Measurements from ENCODE around the gene CYP26B1. TPM values are rescaled to one million over a fixed set of nuclear protein-coding genes. Genes with fewer than 3 reads are reported as not detected.

The CYP26B1 gene
- polyA plus RNA-seq, 3 donors: not detected

DNA sequence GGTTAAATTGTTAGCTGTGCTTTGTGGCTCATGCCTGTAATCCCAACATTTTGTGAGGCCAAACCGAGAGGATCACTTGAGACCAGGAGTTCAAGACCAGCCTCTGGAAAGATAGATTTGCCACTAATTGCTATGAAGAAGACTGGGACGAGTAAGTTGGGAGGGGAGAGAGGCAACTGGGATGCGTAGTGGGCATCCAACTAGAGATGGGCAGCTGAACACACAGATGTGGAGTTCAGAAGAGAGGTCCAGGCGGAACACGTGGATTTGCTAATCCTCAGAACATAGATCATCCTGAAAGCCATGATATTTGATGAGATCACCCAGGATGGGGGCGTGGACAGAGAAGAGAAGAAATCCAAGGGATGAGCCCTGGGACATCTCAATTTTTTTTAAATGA, 48.7 kb downstream of the CYP26B1 start:
- no peak overlapping the region for H3K4me3 Mint-ChIP-seq
- peaks cover 0 to 7% (median 6%) of the 10 kb centered on the region in 3 donors for H3K27me3 Mint-ChIP-seq (ENCODE audit: low read depth in 3 of 3)
- TF ChIP-seq, protein P1, sequence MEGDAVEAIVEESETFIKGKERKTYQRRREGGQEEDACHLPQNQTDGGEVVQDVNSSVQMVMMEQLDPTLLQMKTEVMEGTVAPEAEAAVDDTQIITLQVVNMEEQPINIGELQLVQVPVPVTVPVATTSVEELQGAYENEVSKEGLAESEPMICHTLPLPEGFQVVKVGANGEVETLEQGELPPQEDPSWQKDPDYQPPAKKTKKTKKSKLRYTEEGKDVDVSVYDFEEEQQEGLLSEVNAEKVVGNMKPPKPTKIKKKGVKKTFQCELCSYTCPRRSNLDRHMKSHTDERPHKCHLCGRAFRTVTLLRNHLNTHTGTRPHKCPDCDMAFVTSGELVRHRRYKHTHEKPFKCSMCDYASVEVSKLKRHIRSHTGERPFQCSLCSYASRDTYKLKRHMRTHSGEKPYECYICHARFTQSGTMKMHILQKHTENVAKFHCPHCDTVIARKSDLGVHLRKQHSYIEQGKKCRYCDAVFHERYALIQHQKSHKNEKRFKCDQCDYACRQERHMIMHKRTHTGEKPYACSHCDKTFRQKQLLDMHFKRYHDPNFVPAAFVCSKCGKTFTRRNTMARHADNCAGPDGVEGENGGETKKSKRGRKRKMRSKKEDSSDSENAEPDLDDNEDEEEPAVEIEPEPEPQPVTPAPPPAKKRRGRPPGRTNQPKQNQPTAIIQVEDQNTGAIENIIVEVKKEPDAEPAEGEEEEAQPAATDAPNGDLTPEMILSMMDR (IDR thresholded peaks at IDR 0.05): no peak
- no peak overlapping the region for H3K27ac Mint-ChIP-seq
- no peaks in the 10 kb centered on the region for H3K4me1 ChIP-seq (ENCODE audit: control insufficient read depth in 1 of 2, insufficient read depth in 2 of 2, low read length in 2 of 2)
- H3K36me3 ChIP-seq (replicated peaks in 1 of 2; ENCODE audit: control insufficient read depth in 1 of 2, insufficient read depth in 2 of 2, low read length in 2 of 2): no peaks in the 10 kb centered on the region
- H2AFZ ChIP-seq (ENCODE audit: insufficient read depth, low read depth, low read length, poor library complexity, severe bottlenecking): no peak overlapping the region
- no peaks in the 10 kb centered on the region for H3K36me3 Mint-ChIP-seq
- no peak overlapping the region for H3K9ac ChIP-seq (ENCODE audit: insufficient read depth, low read length, poor library complexity, severe bottlenecking)
- no peaks in the 10 kb centered on the region for H3K4me1 Mint-ChIP-seq
- H3K27ac ChIP-seq (ENCODE audit: low read depth in 1 of 2, low read length in 2 of 2): no peak overlapping the region
- intact Hi-C loops (cut with micrococcal nuclease): no loop called here
- H4K20me1 ChIP-seq (ENCODE audit: insufficient read depth, low read length): no peaks in the 10 kb centered on the region
- DNase-seq: no peak
- peaks cover 0 to 4% (median 0%) of the 10 kb centered on the region in 7 donors for H3K9me3 Mint-ChIP-seq
- no peak overlapping the region for H3K4me3 ChIP-seq (replicated peaks in 1 of 3; ENCODE audit: low read depth in 2 of 3, low read length in 3 of 3)
- H3K27me3 ChIP-seq (ENCODE audit: control insufficient read depth in 2 of 2, insufficient read depth in 2 of 2, low read length in 2 of 2): no peaks in the 10 kb centered on the region
- H3K79me2 ChIP-seq (ENCODE audit: insufficient read depth, low read length): no peaks in the 10 kb centered on the region
- H3K9me3 ChIP-seq (replicated peaks in 1 of 2; ENCODE audit: control insufficient read depth in 1 of 2, insufficient read depth in 1 of 2, low read length in 2 of 2): no peaks in the 10 kb centered on the region
- 90% methylated on average over 3 of the region's 6 CpGs for WGBS (ENCODE audit: insufficient coverage)
- no peak overlapping the region for H3K4me2 ChIP-seq (replicated peaks; ENCODE audit: extremely low read depth, low read length, poor library complexity, severe bottlenecking)

DNA sequence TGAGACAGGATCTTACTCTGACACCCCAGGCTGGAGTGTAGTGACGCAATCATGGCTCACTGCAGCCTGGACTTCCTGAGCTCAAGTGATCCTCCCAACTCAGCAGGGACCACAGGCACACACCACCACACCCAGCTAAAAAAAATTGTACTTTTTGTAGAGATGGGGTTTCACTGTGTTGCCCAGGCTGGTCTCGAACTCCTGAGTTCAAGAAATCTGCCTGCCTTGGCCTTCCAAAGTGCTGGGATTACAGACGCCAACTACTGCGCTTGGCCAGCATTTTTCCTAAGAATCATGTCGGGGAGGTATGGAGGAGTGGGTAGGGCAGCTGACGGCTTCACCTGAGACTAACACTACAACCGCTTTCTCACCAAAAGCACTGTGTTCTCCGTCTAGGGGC, 50.4 kb downstream of the CYP26B1 start:
- Histone ChIP-seq H3K36me3 (replicated peaks in 1 of 2; ENCODE audit: control insufficient read depth in 1 of 2, insufficient read depth in 2 of 2, low read length in 2 of 2) (no peaks in the 10 kb centered on the region), H3K4me1 (ENCODE audit: control insufficient read depth in 1 of 2, insufficient read depth in 2 of 2, low read length in 2 of 2) (no peaks in the 10 kb centered on the region), H3K4me3 (replicated peaks in 1 of 3; ENCODE audit: low read depth in 2 of 3, low read length in 3 of 3) (no peak overlapping the region), H3K9ac (ENCODE audit: insufficient read depth, low read length, poor library complexity, severe bottlenecking) (no peak overlapping the region), H4K20me1 (ENCODE audit: insufficient read depth, low read length) (no peaks in the 10 kb centered on the region), H2AFZ (ENCODE audit: insufficient read depth, low read depth, low read length, poor library complexity, severe bottlenecking) (no peak overlapping the region), H3K9me3 (replicated peaks in 1 of 2; ENCODE audit: control insufficient read depth in 1 of 2, insufficient read depth in 1 of 2, low read length in 2 of 2) (no peaks in the 10 kb centered on the region), H3K27ac (ENCODE audit: low read depth in 1 of 2, low read length in 2 of 2) (no peak overlapping the region), H3K79me2 (ENCODE audit: insufficient read depth, low read length) (no peaks in the 10 kb centered on the region), H3K27me3 (ENCODE audit: control insufficient read depth in 2 of 2, insufficient read depth in 2 of 2, low read length in 2 of 2) (no peaks in the 10 kb centered on the region), H3K4me2 (replicated peaks; ENCODE audit: extremely low read depth, low read length, poor library complexity, severe bottlenecking) (no peak overlapping the region)
- H3K4me3 Mint-ChIP-seq: no peak overlapping the region
- H3K27ac Mint-ChIP-seq: no peak overlapping the region
- peaks cover 3 to 8% (median 5%) of the 10 kb centered on the region in 3 donors for H3K27me3 Mint-ChIP-seq (ENCODE audit: low read depth in 3 of 3)
- H3K9me3 Mint-ChIP-seq: peaks cover 0 to 5% (median 2%) of the 10 kb centered on the region in 7 donors
- TF ChIP-seq, protein P1 (IDR thresholded peaks at IDR 0.05): no peak
- intact Hi-C loops (cut with micrococcal nuclease): no loop called here
- H3K36me3 Mint-ChIP-seq: no peaks in the 10 kb centered on the region
- no CpG with 5 or more reads among the region's 8 CpGs for WGBS (ENCODE audit: insufficient coverage)
- no peak for DNase-seq
- H3K4me1 Mint-ChIP-seq: no peaks in the 10 kb centered on the region
